Bronchial epithelial cell (primary cell): ENCODE results near the gene IRAK1. TPM values are rescaled to one million over a fixed set of nuclear protein-coding genes. Genes with fewer than 3 reads are reported as not detected.

Experiments used
- DNase-seq: peaks from one replicate; pipeline ENCODE4 v3.0.0-alpha.2; 2010; ENCODE audit warnings: low read depth
- FAIRE-seq: peaks from 2 replicates; lab custom pipeline; 2011; peaks lifted over from hg19 to GRCh38; lab: Jason Lieb, UNC
- H3K27me3 ChIP-seq: 2 replicates; pipeline ENCODE4 v1.5.1; 2011; ENCODE audit warnings: low read length; ENCODE audit not compliant: control insufficient read depth, insufficient read depth
- H3K36me3 ChIP-seq: 2 replicates; pipeline ENCODE4 v1.5.1; 2011; ENCODE audit warnings: low read length; ENCODE audit not compliant: control insufficient read depth, insufficient read depth
- H3K4me3 ChIP-seq: 2 replicates; pipeline ENCODE4 v1.5.1; 2011; ENCODE audit warnings: mild to moderate bottlenecking, low read depth, low read length, control low read depth
- total RNA-seq: library from RNA; depleted of rRNA; stranded (reverse); fragments of >200 nt; gene quantifications from 2 replicates; pipeline ENCODE4 v1.2.1, GENCODE V29; 2014
- TF ChIP-seq, protein P1 (sequence below): IDR thresholded peaks from 2 replicates; pipeline ENCODE4 v1.5.1; 2011; ENCODE audit warnings: mild to moderate bottlenecking, moderate library complexity, low read length, control low read depth, inconsistent platforms; ENCODE audit not compliant: insufficient read depth, severe bottlenecking

IRAK1 gene
- total RNA-seq, 1 donor from 2014 or later: 114 TPM

DNA sequence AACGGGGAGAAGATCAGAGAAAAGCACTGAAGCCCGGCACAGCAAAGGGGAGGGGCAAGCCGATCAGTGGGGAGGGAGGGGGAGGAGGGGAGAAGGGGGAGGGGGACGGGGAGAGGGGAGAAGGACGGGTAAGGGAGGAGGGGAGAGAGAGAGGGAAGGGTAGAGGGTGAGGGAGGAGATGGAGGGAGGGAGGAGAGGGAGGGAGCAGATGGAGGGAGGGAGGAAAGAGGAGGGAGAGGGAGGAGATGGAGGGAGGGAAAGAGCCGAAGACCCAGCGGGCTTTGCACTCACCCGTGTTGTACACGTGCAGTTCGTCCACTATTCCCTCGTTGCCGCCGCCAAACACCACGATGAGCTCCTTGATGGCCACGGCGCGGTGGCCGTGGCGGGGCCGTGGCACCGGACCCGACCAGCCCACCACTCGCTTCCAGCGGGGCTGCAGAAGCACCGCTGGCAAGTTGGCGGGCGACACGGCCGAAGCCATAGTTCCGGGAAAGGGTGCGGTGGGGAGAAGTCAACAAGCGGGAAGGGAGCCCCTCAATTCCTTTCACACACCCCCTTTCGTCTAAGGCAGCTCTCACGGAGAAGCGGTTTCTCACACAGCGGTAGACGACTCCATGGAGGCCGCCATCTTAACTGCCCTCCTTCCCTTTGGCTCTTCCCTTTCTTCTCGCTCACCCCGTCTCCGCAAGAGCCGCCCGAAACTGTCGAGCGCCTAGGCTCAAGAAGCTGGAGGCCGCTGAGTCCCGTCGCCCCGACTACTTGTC lies 49.2 kb downstream of the IRAK1 start:
- Histone ChIP-seq H3K36me3 (peaks cover 2% of the 10 kb centered on the region), H3K27me3 (no peaks in the 10 kb centered on the region), H3K4me3 (peak overlapping the region; percentile 80)
- FAIRE-seq: no peak
- DNase-seq: no peak
- TF ChIP-seq, protein P1, sequence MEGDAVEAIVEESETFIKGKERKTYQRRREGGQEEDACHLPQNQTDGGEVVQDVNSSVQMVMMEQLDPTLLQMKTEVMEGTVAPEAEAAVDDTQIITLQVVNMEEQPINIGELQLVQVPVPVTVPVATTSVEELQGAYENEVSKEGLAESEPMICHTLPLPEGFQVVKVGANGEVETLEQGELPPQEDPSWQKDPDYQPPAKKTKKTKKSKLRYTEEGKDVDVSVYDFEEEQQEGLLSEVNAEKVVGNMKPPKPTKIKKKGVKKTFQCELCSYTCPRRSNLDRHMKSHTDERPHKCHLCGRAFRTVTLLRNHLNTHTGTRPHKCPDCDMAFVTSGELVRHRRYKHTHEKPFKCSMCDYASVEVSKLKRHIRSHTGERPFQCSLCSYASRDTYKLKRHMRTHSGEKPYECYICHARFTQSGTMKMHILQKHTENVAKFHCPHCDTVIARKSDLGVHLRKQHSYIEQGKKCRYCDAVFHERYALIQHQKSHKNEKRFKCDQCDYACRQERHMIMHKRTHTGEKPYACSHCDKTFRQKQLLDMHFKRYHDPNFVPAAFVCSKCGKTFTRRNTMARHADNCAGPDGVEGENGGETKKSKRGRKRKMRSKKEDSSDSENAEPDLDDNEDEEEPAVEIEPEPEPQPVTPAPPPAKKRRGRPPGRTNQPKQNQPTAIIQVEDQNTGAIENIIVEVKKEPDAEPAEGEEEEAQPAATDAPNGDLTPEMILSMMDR: no peak

DNA sequence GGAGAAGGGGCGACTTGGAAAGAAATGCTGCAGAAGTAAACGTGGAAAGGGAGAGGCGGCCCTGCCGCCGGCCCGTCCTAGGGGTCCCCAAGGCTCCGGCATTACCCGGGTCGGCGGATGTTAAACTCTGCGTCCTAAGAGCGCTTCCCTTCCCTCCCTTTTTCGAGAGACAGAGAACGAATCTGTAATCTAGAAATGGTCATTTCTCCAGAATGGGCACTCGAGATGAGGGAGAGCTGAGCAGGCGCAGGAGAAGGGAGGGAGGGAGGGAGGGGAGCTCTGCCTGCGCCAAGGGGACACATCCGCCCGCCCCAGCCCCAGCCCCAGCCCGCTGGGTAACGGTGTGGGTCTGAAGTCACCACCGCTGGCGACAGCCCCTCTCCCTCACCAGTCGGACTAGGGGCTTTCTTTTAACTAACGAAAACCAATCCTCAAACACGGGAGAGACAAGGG lies 49.8 kb downstream of the IRAK1 start:
- Histone ChIP-seq H3K4me3 (peak overlapping the region; percentile 80), H3K27me3 (no peaks in the 10 kb centered on the region), H3K36me3 (peaks cover 2% of the 10 kb centered on the region)
- DNase-seq (no peak), FAIRE-seq (no peak)
- TF ChIP-seq, protein P1: no peak

DNA sequence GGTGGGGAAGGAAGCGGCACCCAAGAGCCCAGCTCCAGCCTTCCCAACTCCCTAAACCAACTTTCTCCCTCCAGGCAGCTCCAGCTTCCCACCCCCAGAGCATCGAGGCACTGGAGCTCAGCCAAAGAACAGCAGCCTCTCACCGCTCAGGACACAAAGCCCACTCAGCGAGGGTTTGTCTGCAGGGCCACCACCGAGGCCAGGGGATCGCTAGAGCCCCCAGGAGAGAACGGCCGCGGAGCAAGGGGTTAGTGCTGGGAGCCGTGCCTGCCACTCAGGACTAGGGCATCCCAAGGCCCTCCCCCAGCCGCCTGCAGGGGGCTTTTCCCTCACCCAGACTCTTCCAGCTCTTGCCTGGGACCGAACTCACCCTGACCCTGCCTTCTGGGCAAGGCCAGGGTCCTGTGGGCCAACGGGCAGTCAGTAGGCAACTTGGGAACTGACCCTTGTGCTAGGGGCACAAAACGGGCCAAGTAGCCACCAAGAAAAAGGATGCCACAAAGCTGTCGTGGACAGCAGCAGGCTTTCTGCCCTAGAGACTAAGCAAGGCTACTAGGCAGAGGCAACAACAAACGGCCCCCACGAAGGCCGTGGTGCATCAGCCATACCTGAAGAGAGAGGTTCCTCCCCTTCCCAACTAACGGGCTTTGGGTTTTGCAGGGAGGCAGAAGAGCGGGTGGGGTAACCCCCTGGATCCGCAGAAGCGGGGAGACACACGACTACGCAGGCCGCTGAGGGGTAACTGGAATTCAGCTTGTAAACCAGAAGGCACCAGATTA lies 50.4 kb downstream of the IRAK1 start:
- TF ChIP-seq, protein P1: no peak
- FAIRE-seq (no peak), DNase-seq (no peak)
- no peaks in the 10 kb centered on the region for H3K27me3 ChIP-seq
- H3K36me3 ChIP-seq: peaks cover 2% of the 10 kb centered on the region
- H3K4me3 ChIP-seq: peak overlapping the region; percentile 80

DNA sequence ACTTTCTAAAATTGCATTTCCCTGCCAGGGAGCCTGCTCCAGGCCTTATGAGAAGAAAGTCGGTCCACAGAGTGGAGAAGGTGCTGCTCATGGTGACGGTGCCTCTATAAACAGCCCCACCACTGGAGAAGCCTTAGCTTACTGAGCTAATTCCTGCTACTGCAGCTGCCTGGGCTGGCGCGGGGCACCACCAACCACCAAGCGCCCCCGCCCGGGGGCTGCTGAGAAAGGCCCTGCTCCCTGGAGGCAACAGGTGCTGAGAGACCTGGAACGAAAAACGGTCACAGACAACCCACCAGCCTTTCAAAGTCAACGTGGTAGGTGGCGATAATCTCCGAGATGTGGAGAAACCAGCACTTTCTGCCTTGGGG lies 51.0 kb downstream of the IRAK1 start:
- TF ChIP-seq, protein P1: no peak
- Histone ChIP-seq H3K4me3 (no peak overlapping the region), H3K27me3 (no peaks in the 10 kb centered on the region), H3K36me3 (peaks cover 2% of the 10 kb centered on the region)
- FAIRE-seq: no peak
- DNase-seq: no peak

DNA sequence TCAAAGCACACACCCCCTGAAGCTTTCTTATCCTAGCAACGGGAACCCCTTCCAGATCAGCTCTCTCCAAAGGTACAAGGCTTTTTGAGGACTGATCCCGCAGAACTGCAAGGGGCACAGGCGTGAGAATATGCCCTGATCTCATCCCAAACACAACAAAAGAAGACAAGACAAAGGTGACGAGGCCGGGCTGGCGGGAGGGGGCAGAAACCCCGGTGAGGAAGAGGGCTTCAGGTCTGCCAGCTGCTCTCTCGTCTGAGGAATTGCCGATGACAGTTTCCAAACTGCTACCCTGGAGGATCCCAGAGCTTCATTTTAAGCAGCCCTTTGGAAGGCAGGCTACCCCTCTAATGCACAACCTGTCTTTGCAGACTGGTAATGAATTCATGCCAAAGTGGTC lies 51.4 kb downstream of the IRAK1 start:
- no peaks in the 10 kb centered on the region for H3K27me3 ChIP-seq
- DNase-seq (no peak), FAIRE-seq (no peak)
- TF ChIP-seq, protein P1: no peak
- peaks cover 2% of the 10 kb centered on the region for H3K36me3 ChIP-seq
- no peak overlapping the region for H3K4me3 ChIP-seq
